Fibroblast of skin of scalp (primary cell): ENCODE data around the gene TEAD1.
A peak's percentile ranks its signal among the peaks of the same experiment; 100 is the strongest.

Source experiments
- DNase-seq: peaks from one replicate; pipeline ENCODE4 v3.0.0-alpha.2; 2013

Gene TEAD1

GRCh38 chr11:12792018-12792417, 117.8 kb downstream of the TEAD1 start:
- no peak for DNase-seq

- DNase-seq: peak; percentile 64
Observed at GRCh38 chr11:12792590-12792989, 118.4 kb downstream of the TEAD1 start.

- peak; percentile 54 for DNase-seq
Observed at GRCh38 chr11:12793065-12793464, 118.8 kb downstream of the TEAD1 start.

- no peak for DNase-seq
Observed at GRCh38 chr11:12793506-12793905, 119.3 kb downstream of the TEAD1 start.

GRCh38 chr11:12794576-12795230, 120.5 kb downstream of the TEAD1 start:
- DNase-seq: no peak

GRCh38 chr11:12797996-12798395, 123.8 kb downstream of the TEAD1 start:
- DNase-seq: no peak

- no peak for DNase-seq
Observed at GRCh38 chr11:12798609-12799011, 124.4 kb downstream of the TEAD1 start.

- DNase-seq: no peak
Observed at GRCh38 chr11:12799334-12799835, 125.2 kb downstream of the TEAD1 start.

GRCh38 chr11:12800032-12800671, 125.9 kb downstream of the TEAD1 start:
- peak; percentile 61 for DNase-seq

GRCh38 chr11:12800871-12801270, 126.7 kb downstream of the TEAD1 start:
- no peak for DNase-seq

GRCh38 chr11:12801976-12802375, 127.8 kb downstream of the TEAD1 start:
- no peak for DNase-seq

- no peak for DNase-seq
Observed at GRCh38 chr11:12802418-12803085, 128.3 kb downstream of the TEAD1 start.

GRCh38 chr11:12803086-12803826, 129.0 kb downstream of the TEAD1 start:
- peak; percentile 61 for DNase-seq

- no peak for DNase-seq
Observed at GRCh38 chr11:12806113-12806512, 131.9 kb downstream of the TEAD1 start.

- no peak for DNase-seq
Observed at GRCh38 chr11:12807621-12808020, 133.4 kb downstream of the TEAD1 start.

- peak; percentile 75 for DNase-seq
Observed at GRCh38 chr11:12808519-12808918, 134.3 kb downstream of the TEAD1 start.

GRCh38 chr11:12809364-12809763, 135.1 kb downstream of the TEAD1 start:
- no peak for DNase-seq

GRCh38 chr11:12809864-12810567, 135.8 kb downstream of the TEAD1 start:
- peak; percentile 55 for DNase-seq

GRCh38 chr11:12810568-12810894, 136.3 kb downstream of the TEAD1 start:
- DNase-seq: peak; percentile 73

GRCh38 chr11:12811861-12812260, 137.6 kb downstream of the TEAD1 start:
- DNase-seq: no peak

GRCh38 chr11:12812849-12813248, 138.6 kb downstream of the TEAD1 start:
- no peak for DNase-seq
